ENCODE results near the gene CNBP. TPM values are rescaled to one million over a fixed set of nuclear protein-coding genes. Genes with fewer than 3 reads are reported as not detected.
"Not testable (repeated sequence)": the region's sequence is repeated elsewhere in the genome, so short reads cannot be mapped to it uniquely, and the experiment has no call there.

Gene CNBP
- total RNA-seq, result 100 to 1,000 TPM; 403 to 421 TPM
- 100 to 1,000 TPM; 843 to 960 (median 927) TPM for polyA plus RNA-seq
- total RNA-seq, result 280 to 780 (median 438) reads per million in 6 experiments

DNA sequence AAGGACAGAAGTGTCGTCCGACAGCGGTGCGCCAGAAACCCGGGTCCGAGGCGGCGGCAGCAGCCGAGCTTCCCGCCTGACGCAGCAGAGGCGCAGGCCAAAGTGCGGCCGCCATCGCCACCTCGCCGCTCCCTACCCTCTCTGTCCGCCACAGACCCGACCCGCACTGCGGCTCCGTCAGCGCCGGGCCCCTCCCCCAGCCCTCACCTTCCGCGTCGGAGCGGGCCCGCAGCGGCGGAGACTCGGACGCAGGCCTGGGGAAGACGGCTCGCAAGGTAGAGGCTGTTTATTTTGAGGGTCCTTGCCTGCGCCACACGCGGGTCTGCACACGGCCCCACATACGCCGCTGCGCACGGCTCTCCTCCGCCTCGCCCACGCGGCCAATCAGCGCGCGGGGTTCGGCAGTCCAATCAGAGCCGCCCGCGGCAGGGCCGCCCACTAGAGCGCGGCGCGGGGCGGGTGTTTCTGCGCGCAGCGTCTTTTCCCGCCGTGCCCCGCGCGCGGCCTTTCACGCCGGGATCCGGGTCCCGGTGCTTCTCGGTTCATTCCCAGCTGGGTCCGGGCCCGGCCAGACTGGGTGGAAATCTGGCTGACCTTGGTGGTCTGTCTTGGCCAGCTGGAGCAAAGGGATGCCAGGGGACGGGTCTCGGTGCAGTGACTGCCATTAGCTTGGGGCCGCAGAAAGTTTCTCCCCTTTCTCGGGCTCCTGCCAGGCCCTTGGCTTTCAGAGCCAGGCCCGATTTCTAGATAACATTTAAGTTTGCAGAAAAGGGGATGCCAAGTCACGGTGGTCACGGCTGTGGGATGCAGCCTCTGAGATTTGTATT, at the start of gene CNBP:
CNBP (minus strand) TSS at position 328 of the 827 bp plus-strand sequence. CDS start 12,139 bp downstream, outside the sequence.
- Mint-ChIP-seq H3K27ac (peak within 1 kb of the TSS; percentile 92 to 100 (median 98)), H3K9me3 (no peaks in the 10 kb centered on the region), H3K4me3 (peak within 1 kb of the TSS; percentile 91 to 99 (median 96)), H3K27me3 (no peaks in the 10 kb centered on the region), H3K4me1 (peaks cover 14 to 50% (median 37%) of the 10 kb centered on the region in 4 donors), H3K36me3 (peaks cover 7 to 36% (median 10%) of the 10 kb centered on the region in 3 donors)
- ATAC-seq, result peak; percentile 95 to 97
- POLR2A ChIA-PET, result interaction anchor here (0.5 to 4.9 kb wide), 23 partner anchors 9 to 259 kb away, joined by 3 to 93 read pairs (median 5); partner anchors contain the start of genes CFAP92, COPG1, HMCES and RAB43
- DNase-seq, result peak; percentile 87 to 96 (median 93)

DNA sequence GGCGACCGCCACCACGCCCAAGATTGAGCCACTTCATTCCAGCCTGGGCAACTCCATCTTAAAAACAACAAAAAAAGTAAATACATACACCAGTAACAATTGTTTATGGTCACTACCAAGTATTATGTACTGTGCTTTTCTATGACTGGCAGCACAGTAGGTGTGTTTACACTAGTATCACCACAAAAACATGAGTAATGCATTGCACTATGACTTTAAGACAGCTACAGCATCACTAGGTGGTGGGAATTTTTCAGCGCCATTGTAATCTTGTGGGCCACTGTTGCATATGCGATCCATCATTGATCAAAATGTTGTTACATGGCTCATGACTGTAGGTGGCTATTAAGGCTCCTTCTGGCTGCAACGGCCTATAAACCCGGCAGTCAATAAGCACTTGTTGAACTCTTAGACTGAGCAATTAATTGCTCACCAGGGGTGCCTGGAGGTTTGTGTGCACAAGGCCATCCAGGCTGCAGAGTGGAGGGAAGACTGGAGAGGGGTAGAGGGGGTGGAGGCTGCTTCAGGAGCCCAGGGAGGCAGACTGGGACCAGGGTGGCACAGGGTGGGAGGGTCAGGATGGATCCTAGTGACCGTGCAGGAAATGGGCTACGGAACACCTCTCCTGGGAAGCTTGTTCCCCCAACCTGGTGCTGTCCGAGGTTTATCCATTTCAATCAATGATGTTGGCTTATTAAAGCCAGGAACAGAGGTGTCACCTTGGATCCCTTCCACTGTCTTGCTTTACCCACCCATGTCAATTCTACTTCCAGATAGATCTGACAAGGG, 47.8 kb upstream of the CNBP start:
- ATAC-seq (no peak), DNase-seq (no peak)
- no peaks in the 10 kb centered on the region for H3K9me3 Mint-ChIP-seq
- H3K4me3 Mint-ChIP-seq, result no peak overlapping the region
- H3K27ac Mint-ChIP-seq, result no peak overlapping the region
- H3K27me3 Mint-ChIP-seq, result peaks cover 0 to 4% (median 2%) of the 10 kb centered on the region in 5 donors
- H3K36me3 Mint-ChIP-seq, result no peaks in the 10 kb centered on the region
- peaks cover 5 to 63% (median 14%) of the 10 kb centered on the region in 4 donors for H3K4me1 Mint-ChIP-seq
- POLR2A ChIA-PET, result no interaction called here

DNA sequence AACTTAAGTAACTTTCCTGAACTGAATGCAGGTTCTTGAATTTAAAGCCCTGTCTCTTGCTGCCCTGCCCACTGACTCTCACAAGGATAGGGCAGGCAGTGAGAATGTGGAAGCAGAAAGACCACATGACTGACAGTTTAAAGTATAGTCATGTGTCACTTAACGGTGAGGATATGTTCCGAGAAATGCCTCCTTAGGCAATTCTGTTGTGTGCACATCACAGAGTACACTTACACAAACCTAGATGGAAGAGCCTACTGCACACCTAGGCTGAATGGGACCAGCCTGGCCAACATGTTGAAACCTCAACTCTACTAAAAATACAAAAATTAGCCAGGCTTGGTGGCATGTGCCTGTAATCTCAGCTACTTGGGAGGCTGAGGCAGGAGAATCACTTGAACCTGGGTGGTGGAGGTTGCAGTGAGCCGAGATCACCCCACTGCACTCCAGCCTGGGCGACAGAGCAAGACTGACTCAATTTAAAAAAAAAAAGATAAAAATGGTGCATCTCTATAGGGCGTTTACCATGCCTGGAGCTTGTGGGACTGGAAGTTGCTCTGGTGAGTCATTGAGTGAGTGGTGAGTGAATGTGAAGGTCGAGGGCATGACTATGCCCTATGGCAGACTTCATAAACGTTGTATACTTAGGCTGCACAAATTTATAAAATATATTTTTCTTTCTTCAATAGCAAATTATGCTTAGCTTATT, 46.8 kb upstream of the CNBP start:
- H3K27me3 Mint-ChIP-seq, result peaks cover 0 to 4% (median 2%) of the 10 kb centered on the region in 5 donors
- H3K9me3 Mint-ChIP-seq, result no peaks in the 10 kb centered on the region
- H3K4me1 Mint-ChIP-seq, result peaks cover 5 to 68% (median 17%) of the 10 kb centered on the region in 4 donors
- no peaks in the 10 kb centered on the region for H3K36me3 Mint-ChIP-seq
- peak overlapping the region in 3 of 10 donors; percentile 46 to 53 (median 47) for H3K27ac Mint-ChIP-seq
- POLR2A ChIA-PET, result no interaction called here
- ATAC-seq (no peak), DNase-seq (no peak)
- H3K4me3 Mint-ChIP-seq, result peak overlapping the region in 1 of 10 donors; percentile 19

DNA sequence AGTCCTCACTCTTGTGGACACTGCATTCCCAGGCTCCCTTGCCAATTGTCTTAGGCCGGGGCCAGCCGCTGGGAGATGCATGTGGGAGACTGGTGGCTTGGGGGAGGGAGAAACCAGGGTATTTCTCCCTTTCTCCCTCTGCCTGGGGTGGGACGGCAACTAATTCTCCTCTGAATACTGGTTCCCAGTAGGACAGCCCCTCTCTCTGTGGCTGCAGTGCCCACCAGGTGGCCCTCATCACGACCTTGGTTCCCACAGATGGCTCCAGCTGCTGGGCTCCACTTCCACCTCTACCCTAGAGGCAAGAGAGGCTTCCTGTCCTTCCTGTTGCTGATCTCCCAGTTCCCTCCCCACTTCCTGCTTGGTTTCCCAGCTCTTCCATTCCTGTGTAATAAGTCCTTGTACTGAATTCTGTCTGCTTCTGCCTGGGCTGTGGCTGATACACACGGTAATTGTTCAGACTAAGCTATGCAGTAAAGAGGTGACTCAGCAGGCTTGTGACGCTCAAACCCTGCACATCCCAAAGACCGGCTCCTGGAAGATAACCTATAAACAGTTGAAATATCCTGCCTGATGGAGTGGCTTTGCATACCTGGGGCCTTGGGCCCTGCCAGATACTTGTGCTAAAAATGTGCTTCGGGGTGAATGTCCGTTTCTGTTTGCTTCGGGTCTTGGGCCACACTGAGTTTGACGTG, 45.3 kb upstream of the CNBP start:
- Mint-ChIP-seq H3K27ac (peak overlapping the region in 3 of 10 donors; percentile 43 to 57 (median 46)), H3K9me3 (no peaks in the 10 kb centered on the region), H3K4me3 (no peak overlapping the region), H3K27me3 (peaks cover 0 to 4% (median 0%) of the 10 kb centered on the region in 5 donors), H3K4me1 (peaks cover 9 to 66% (median 21%) of the 10 kb centered on the region in 4 donors), H3K36me3 (no peaks in the 10 kb centered on the region)
- DNase-seq (no peak), ATAC-seq (no peak)
- POLR2A ChIA-PET, result interaction anchor here (0.6 to 1.1 kb wide), 2 partner anchors 21 to 39 kb away, joined by 3 to 5 read pairs; no protein-coding TSS in a partner anchor

DNA sequence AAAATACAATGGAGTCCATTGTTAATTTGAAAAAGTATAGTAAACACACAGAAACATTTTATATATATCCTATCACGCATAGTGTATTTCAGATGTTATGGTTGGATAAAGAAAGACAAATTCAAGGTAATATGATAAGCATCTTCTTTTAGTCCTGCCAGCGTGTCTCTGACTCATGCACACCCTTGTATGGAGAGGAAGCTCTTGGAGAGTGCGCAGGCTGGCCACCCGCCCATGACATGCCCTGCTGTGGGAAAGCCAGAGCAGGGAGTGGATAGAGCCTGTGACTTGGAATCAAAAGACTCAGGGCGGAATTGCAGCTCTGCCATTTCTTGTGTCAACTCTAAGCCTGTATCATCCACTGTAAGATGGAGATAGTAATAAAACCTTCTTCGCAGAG, 42.7 kb upstream of the CNBP start:
- H3K4me1 Mint-ChIP-seq, result peaks cover 4 to 52% (median 15%) of the 10 kb centered on the region in 4 donors
- DNase-seq, result no peak
- POLR2A ChIA-PET, result interaction anchor here (1.2 kb wide), 1 partner anchor 42 kb away, joined by 3 read pairs; the partner anchor contains the start of gene CNBP
- H3K36me3 Mint-ChIP-seq, result no peaks in the 10 kb centered on the region
- ATAC-seq, result no peak
- H3K9me3 Mint-ChIP-seq, result no peaks in the 10 kb centered on the region
- no peaks in the 10 kb centered on the region for H3K27me3 Mint-ChIP-seq
- H3K27ac Mint-ChIP-seq, result peak overlapping the region in 5 of 10 donors; percentile 27 to 69 (median 52)
- H3K4me3 Mint-ChIP-seq, result peak overlapping the region in 2 of 10 donors; percentile 23 to 32

DNA sequence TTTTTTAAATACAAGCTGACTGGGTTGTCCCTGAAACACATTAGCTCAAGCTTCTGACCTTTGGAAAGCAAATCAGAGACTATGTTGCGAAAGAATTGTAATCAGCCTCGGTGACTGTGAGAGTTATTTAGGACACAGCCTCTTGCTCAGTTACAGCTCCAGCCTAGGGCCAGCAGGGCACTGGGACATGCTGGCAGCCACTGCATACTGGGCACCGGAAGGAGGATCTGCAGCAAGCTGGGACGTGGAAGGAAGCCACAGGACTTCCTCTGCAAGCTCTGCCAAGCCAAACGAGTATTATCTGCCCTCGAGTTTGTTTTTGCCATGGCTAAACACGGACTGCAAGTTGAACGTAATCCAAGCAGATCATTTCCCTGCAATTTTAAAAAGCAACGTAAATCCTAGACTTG, 41.3 kb upstream of the CNBP start:
- H3K27ac Mint-ChIP-seq, result peak overlapping the region; percentile 43 to 90 (median 83)
- H3K9me3 Mint-ChIP-seq, result no peaks in the 10 kb centered on the region
- peaks cover 4 to 42% (median 15%) of the 10 kb centered on the region in 4 donors for H3K4me1 Mint-ChIP-seq
- no peaks in the 10 kb centered on the region for H3K36me3 Mint-ChIP-seq
- DNase-seq (peak in 1 of 10 donors; percentile 3), ATAC-seq (peak in 1 of 2 donors; percentile 52)
- H3K4me3 Mint-ChIP-seq, result peak overlapping the region; percentile 4 to 72 (median 46)
- no peaks in the 10 kb centered on the region for H3K27me3 Mint-ChIP-seq
- POLR2A ChIA-PET, result interaction anchor here (0.6 to 1.7 kb wide), 7 partner anchors 25 to 574 kb away, joined by 3 to 6 read pairs (median 3); partner anchors contain the start of genes CNBP and COPG1

DNA sequence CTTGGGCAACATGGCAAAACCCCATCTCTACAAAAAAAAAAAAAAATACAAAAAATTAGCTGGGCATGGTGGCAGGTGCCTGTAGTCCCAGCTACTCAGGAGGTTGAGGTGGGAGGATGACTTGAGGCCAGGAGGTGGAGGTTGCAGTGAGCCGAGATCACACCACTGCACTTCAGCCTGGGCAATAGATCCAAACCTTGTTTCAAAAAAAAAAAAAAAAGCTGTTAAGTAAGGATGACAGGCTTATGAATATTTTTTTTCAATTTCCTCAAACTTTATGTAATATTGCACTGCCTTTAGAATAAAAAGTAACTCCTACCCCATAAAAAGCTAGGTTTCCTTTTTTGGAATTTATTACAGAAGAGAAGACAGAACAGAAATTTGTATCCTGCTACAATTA, 40.7 kb upstream of the CNBP start:
- H3K36me3 Mint-ChIP-seq, H3K9me3 Mint-ChIP-seq, H3K27me3 Mint-ChIP-seq, ATAC-seq, DNase-seq: not testable (repeated sequence)
- Mint-ChIP-seq H3K4me1 (peaks cover 4 to 39% (median 14%) of the 10 kb centered on the region in 4 donors), H3K27ac (peak overlapping the region in 3 of 10 donors; percentile 82 to 87 (median 84)), H3K4me3 (peak overlapping the region in 1 of 10 donors; percentile 2)
- POLR2A ChIA-PET, result interaction anchor here (0.6 to 1.7 kb wide), 6 partner anchors 25 to 573 kb away, joined by 3 to 6 read pairs (median 4); partner anchors contain the start of genes CNBP and COPG1

DNA sequence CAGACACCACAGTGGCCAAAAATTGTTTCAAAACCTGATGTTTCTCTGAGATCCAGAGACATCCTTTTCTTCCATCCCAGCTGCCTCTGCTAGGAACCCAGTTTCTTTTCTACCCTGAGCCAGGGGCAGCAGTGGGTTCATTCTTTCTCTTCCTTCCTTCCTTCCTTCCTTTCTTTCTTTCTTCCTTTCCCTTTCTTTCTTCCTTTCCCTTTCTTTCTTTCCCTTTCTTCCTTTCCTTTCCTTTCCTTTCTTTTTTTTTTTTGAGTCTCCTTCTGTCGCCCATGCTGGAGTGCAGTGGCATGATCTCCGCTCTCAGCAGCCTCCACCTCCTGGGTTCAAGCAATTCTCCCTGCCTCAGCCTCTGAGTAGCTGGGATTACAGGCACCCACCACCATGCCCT, 35.0 kb upstream of the CNBP start:
- Mint-ChIP-seq H3K27me3 (no peaks in the 10 kb centered on the region), H3K27ac (peak overlapping the region in 2 of 10 donors; percentile 63 to 74), H3K4me1 (no peaks in the 10 kb centered on the region), H3K9me3 (no peaks in the 10 kb centered on the region), H3K4me3 (no peak overlapping the region), H3K36me3 (peaks cover 0 to 1% (median 0%) of the 10 kb centered on the region in 3 donors)
- DNase-seq (no peak), ATAC-seq (no peak)
- POLR2A ChIA-PET, result no interaction called here

DNA sequence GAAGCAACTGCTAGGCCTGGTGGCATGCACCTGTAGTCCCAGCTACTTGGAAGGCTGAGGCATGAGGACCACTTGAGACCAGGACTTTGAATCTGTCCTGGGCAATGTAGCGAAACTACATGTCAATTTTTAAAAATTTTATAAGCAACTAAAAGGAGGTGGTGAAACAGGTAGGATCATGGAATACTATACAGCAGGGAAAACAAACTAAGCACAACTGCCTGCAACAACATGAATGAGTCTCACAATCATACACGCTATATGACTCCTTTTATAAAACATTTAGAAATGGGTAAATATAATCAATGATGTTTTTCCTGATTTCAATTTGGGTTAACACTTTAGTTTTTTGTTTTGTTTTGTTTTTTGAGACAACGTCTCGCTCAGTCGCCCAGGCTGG, 29.5 kb upstream of the CNBP start:
- Mint-ChIP-seq H3K27ac (no peak overlapping the region), H3K4me3 (no peak overlapping the region), H3K4me1 (peaks cover 0 to 3% (median 0%) of the 10 kb centered on the region in 4 donors), H3K27me3 (peaks cover 0 to 2% (median 0%) of the 10 kb centered on the region in 5 donors), H3K36me3 (no peaks in the 10 kb centered on the region), H3K9me3 (no peaks in the 10 kb centered on the region)
- DNase-seq (no peak), ATAC-seq (no peak)
- POLR2A ChIA-PET, result no interaction called here

DNA sequence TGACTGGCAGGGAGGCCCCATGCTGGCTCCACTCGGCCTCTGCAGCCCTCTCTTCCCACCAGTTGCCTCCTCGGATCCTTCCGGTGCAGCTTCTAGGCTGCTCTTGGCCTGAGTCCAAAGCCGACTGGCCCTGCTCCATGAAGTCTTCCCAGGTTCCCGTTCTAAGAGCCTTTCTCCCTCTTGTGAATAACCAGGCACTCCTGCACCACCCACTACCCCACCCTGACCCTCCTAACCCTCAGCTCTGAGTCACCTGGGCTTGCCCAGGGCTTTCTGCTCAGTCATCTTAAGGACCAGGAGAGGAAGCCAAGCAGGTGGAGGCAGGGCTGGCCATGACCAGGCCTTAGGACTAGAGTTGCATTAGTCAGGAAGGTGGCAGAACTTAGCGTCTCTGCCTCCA, 28.1 kb upstream of the CNBP start:
- ATAC-seq (no peak), DNase-seq (no peak)
- POLR2A ChIA-PET, result interaction anchor here (0.5 kb wide), 1 partner anchor 16 kb away, joined by 6 read pairs; no protein-coding TSS in a partner anchor
- Mint-ChIP-seq H3K9me3 (no peaks in the 10 kb centered on the region), H3K27ac (no peak overlapping the region), H3K27me3 (peaks cover 0 to 2% (median 0%) of the 10 kb centered on the region in 5 donors), H3K4me3 (no peak overlapping the region), H3K4me1 (peaks cover 0 to 3% (median 0%) of the 10 kb centered on the region in 4 donors), H3K36me3 (no peaks in the 10 kb centered on the region)

DNA sequence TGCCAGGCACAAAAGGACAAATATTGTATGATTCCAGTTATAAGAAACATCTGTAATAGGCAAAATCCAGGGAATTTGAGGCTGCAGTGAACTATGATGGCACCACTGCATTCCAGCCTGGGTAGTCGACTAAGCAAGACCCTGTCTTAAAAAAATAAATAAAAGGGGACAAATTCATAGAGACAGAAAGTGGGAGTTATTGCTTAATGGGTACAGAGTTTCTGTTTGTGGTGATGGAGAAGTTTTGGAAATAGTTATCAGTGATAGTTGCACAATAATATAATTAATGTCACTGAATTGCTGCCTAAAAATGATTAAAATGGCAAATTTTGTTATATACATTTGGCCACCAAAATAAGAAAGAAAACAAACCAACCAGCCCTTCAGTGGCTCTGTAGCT, 27.6 kb upstream of the CNBP start:
- Mint-ChIP-seq H3K4me3 (no peak overlapping the region), H3K9me3 (no peaks in the 10 kb centered on the region), H3K36me3 (no peaks in the 10 kb centered on the region), H3K27me3 (peaks cover 0 to 2% (median 0%) of the 10 kb centered on the region in 5 donors), H3K27ac (no peak overlapping the region), H3K4me1 (peaks cover 0 to 3% (median 0%) of the 10 kb centered on the region in 4 donors)
- no peak for ATAC-seq
- DNase-seq, result no peak
- POLR2A ChIA-PET, result no interaction called here

All from naive thymus-derived CD8-positive, alpha-beta T cell (primary cell).